Right lobe of liver (tissue), 4 donors: Measurements from ENCODE around the gene ARFGAP1.

Source experiments
- POLR2A ChIP-seq: fragments of 450-650 bp; IDR thresholded peaks from one replicate; pipeline ENCODE4 v1.6.1; 2017; ENCODE audit warnings: antibody characterized with exemption, mild to moderate bottlenecking
- TF ChIP-seq, protein P1 (sequence below), 4 donors: fragments of 200-600 bp in 3 of 4; fragments of 450-650 bp in 1 of 4; IDR thresholded peaks; one replicate each; pipeline versions ENCODE4 v1.5.1 to v1.8.0; 2016 to 2022; ENCODE audit warnings: antibody characterized with exemption in 4 of 4, mild to moderate bottlenecking in 2 of 4
- donor health status: DM: no; HTN: no; CAD: no.
- donor health status: DM: no; HTN: no; CAD: no.
- donor health status: DM: no; HTN: yes; CAD: no.

DNA sequence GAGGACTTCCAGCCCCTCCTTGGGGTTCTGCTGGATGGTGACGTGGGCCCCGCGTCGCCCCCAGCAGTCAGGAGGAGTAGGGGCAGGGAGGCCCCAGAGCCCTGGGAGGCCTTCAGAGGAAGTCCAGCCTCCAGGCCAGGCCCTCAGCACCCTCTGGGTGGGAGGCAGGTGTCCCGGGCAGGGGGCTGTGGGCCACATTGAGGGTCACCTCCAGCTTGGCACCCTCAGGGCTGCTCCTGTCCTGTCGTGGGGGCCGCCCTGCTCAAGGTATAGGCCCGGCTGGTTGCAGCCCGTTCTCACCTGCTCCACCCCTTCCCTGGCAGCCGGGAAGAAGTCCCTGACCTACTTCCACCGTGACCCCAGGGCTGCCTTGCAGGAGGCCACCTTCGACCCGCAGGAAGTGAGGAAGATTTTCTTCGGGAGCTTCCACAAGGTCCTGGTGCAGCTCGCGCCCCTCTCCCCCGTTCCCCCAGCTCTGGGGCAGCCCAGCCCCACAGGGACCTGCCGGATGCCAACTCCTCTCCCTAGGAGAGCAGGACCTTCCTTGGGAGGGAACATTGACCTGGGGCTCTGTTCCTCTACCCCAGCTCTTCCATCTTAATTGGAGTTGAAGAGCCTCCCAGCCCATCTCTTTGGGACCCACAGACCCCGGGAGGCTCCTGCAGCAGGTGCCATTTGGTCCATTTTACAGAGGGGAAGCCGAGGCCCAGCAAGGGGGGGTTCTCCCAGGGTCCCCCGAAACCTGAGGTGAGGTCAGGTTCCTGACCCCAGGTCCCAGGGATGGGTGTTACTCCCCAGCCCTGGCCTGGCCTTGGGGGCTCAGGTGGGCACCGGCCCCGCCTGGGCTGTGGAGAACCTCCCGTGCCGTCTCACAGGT, 46.8 kb downstream of the ARFGAP1 start:
- TF ChIP-seq POLR2A, result no peak
- TF ChIP-seq, protein P1, sequence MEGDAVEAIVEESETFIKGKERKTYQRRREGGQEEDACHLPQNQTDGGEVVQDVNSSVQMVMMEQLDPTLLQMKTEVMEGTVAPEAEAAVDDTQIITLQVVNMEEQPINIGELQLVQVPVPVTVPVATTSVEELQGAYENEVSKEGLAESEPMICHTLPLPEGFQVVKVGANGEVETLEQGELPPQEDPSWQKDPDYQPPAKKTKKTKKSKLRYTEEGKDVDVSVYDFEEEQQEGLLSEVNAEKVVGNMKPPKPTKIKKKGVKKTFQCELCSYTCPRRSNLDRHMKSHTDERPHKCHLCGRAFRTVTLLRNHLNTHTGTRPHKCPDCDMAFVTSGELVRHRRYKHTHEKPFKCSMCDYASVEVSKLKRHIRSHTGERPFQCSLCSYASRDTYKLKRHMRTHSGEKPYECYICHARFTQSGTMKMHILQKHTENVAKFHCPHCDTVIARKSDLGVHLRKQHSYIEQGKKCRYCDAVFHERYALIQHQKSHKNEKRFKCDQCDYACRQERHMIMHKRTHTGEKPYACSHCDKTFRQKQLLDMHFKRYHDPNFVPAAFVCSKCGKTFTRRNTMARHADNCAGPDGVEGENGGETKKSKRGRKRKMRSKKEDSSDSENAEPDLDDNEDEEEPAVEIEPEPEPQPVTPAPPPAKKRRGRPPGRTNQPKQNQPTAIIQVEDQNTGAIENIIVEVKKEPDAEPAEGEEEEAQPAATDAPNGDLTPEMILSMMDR (IDR thresholded peaks at IDR 0.05), result no peak
